Hematopoietic multipotent progenitor cell treated with erythropoietin and hydrocortisone succinate and interleukin-3 and kit ligand, for 8 days (in vitro differentiated cells): ENCODE measurements around the gene HIPK3.

Source experiments
- DNase-seq: peaks from one replicate; pipeline ENCODE4 v3.0.0-alpha.2; 2015

HIPK3 gene

DNA sequence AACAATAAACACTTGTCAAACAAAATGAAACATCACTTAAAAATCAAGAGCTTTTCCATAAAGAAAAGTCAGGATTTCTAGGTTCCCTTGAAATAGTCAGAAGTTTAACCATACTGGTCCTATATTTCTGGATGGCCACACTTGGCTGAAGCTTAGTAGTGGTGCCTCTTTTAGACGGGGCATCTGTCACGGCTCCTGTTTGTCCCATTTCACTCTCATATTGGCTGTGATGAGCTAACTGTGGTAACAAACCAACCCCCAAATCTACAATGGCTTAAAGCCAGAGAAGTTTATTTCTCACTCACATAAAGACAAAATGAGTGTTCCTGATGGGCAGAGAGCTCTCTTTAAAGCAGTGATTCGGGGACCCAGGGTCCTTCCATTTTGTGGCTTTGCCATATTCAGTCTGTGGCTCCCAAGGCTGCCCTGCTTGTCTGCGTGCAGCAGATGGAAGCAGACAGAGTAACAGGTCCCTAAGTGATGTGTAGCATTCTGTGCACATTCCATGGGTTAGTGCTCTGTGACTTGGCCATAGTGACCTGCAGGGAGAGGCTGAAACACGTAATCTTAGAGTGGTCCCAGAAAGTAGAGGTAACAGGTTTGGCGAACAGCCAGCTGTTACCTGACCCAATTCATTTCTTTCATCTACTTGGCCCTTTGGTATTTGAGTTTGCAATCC, 137.4 kb downstream of the HIPK3 start:
- DNase-seq, result no peak

DNA sequence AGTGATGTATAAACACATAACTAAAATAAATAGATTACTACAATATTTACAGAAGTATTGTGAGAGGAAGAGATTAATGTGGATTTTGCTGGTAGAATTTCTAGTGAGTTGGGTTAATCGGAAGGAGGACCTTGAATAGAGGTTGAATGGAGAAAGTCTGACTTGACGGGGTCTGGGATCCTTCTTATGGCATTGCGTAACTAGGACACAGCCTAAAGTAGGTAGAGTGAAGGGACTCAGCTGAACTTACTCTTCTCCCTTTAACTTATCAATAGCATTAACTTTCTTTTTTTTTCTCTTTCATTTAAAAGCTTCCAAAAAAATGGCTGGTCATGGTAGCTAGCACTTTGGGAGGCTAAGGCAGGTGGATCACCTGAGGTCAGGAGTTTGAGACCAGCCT, 139.2 kb downstream of the HIPK3 start:
- no peak for DNase-seq

DNA sequence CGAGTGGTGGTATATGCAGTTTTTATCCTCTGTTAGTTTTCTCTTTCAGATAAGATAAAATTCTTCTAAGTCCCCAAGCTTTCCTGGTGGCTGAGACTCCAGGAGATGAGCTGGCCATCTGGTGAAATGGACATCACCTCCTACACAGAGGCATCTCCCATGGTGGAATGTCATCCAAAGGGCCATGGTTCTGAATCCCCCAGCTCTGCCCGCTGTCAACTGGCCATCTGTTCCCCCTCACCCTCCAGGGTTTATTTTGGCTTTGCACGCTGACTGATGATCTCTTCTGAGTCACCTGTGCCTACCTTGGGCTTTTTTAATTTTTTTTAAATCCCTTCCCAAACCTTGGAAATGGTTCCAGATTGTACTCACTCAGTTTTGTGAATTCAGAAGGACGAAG, 142.2 kb downstream of the HIPK3 start:
- no peak for DNase-seq

DNA sequence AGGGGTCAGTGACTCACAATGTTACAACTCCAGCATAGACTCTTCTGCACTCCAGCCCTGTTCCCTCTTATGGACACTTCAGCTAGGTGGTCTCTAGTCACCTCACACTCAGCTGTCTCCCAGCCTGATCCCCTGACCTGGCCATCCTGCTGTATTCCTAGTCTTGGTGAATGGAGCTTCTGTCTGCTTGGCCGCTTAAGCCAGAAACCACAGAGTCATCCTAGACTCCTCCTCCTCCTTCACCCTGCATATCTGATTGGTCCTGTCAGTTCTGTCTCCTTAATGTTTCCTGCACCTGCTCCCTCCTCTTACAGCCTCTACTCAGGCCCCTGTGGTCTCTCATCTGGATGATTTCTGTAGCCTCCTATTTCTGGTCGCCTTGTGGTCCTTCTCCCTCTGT, 144.9 kb downstream of the HIPK3 start:
- DNase-seq, result no peak

DNA sequence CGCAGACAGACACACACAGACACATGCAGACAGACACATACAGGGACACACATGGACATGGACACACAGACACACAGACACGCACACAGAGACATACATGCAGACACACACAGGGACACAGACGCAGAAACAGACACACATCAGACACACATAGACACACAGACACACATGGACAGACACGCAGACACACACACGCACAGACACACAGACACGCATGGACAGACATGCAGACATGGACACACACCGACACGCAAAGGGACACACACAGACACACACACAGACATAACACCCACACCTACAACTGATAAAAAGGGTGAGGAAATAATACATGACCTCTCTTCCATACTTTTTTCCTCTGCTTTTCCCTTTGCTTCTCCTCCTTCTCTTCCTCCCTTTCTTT, 146.2 kb downstream of the HIPK3 start:
- no peak for DNase-seq

DNA sequence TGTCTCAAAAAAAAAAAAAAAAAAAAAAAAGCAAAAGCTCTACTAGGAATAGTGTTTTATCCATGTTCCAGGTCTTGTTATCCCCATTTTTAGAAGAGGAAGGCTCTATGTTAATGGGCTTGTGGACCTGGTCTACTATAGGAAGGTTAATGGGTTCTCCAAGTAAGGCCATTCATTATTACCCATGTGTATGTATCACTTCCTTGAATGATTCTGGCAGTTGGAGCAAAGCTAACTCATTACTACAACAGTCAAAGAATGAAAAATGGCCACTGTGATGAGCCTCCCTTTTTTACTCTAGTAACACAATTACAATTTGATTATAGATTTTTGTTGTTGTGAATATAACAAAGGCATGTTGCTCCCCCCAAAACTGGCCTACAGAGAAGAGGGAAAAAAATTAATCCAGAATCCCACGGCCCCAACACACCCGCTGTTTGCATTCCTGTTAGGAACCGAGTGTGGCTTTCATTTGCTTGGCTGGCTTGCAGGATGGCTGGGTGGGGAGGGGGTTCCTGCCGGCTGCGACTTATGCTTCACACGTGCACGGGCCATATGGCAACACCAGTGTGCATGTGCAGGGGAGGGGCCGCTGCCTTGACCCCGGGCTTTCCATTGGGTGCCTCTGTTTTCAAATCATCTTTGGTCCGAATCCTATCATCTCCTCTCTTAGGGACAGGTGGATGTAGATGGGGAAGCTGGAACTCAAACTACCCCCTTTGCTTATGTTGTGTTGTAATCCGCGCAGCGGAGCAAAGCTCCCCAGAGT, 148.8 kb downstream of the HIPK3 start:
- no peak for DNase-seq
